GM18508 (cell line): ENCODE measurements around the gene UBXN10.
"Not testable (repeated sequence)": the region's sequence is repeated elsewhere in the genome, so short reads cannot be mapped to it uniquely, and the experiment has no call there.

Experiments used
- ATAC-seq: cut with Tn5 transposase; IDR thresholded peaks from one replicate; pipeline ENCODE4 v1.9.1; 2021; ENCODE audit warnings: moderate number of reproducible peaks; ENCODE audit not compliant: insufficient read depth, unreplicated experiment

UBXN10 gene

GRCh38 chr1:20199403-20199802, 13.5 kb downstream of the UBXN10 start:
- ATAC-seq: no peak

GRCh38 chr1:20199840-20200239, 13.9 kb downstream of the UBXN10 start:
- no peak for ATAC-seq

- no peak for ATAC-seq
Measured at GRCh38 chr1:20200966-20201365, 15.1 kb downstream of the UBXN10 start.

- ATAC-seq: no peak
Measured at GRCh38 chr1:20202166-20202565, 16.3 kb downstream of the UBXN10 start.

GRCh38 chr1:20207546-20207945, 21.6 kb downstream of the UBXN10 start:
- no peak for ATAC-seq

- no peak for ATAC-seq
Measured at GRCh38 chr1:20209471-20209870, 23.6 kb downstream of the UBXN10 start.

GRCh38 chr1:20210736-20211460, 25.0 kb downstream of the UBXN10 start:
- no peak for ATAC-seq

GRCh38 chr1:20211511-20211931, 25.6 kb downstream of the UBXN10 start:
- no peak for ATAC-seq

DNA sequence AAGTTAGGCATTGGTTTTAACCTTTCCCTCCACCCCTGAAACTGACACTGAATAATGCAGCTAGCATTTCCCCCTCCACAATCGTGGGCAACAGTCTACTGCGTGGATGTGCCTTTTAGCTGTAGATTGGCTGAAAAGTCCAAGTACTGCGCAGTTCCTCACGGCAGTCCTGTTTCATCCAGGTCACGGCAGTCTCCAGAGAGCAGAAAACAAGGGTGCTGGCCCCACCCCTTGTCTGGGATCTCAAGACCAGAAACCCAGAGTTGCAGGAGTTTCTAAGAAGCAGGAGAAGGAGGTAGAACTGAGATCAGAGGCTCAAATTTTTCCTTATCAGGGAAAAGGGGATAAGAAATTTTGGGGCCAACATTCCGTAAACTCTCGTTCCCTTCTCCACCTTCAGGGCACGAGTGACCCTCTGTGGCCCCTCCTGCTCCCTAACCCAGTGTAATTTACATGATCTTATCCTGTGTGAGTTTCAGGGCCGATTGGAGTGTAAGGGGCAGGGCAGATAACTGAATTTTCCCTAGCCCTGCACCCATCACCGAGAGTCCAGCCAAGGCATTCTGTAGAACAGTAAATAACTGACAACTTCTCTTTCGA, 26.3 kb downstream of the UBXN10 start:
- ATAC-seq: no peak

GRCh38 chr1:20212685-20213331, 26.9 kb downstream of the UBXN10 start:
- no peak for ATAC-seq

- no peak for ATAC-seq
Measured at GRCh38 chr1:20215716-20216115, 29.8 kb downstream of the UBXN10 start.

- ATAC-seq: no peak
Measured at GRCh38 chr1:20216574-20216973, 30.7 kb downstream of the UBXN10 start.

- ATAC-seq: not testable (repeated sequence)
Measured at GRCh38 chr1:20219053-20219452, 33.2 kb downstream of the UBXN10 start.

DNA sequence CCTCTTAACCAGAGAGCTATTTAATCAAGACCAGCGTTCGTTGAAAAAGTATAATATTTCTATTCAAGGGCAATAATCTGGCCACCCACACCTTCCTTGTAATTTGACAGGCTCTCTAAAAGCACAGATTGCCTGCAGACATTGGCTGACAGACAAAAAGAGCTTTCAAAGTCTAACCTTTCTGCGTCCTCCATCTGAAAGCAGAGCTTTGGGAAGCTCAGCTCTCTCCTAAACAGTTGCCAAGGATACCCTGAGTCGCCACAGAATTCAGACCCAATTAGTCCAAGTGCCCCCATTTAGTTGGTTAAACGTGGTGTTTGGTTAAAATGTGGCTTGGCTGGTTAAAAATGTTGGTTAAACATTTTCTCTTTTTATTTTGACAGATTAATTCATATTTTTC, 34.1 kb downstream of the UBXN10 start:
- ATAC-seq: no peak

DNA sequence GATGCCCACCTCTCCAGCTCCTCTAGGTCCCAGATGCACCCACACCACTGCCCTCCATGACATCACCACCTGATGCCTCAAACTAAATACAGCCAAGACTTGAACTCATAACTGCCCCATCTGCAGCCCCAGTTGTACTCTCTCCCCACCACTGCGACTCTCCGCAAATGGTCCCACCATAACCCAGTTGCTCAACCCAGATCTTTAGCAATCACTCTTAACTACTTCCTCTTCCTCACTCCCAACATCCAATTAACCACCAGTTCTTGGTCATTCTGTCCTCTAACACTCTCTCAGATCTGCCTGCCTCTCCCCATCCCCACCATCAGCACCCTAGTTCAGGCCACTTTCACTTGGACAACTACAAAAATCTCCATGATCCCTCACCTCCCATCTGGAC, 37.2 kb downstream of the UBXN10 start:
- ATAC-seq: no peak

DNA sequence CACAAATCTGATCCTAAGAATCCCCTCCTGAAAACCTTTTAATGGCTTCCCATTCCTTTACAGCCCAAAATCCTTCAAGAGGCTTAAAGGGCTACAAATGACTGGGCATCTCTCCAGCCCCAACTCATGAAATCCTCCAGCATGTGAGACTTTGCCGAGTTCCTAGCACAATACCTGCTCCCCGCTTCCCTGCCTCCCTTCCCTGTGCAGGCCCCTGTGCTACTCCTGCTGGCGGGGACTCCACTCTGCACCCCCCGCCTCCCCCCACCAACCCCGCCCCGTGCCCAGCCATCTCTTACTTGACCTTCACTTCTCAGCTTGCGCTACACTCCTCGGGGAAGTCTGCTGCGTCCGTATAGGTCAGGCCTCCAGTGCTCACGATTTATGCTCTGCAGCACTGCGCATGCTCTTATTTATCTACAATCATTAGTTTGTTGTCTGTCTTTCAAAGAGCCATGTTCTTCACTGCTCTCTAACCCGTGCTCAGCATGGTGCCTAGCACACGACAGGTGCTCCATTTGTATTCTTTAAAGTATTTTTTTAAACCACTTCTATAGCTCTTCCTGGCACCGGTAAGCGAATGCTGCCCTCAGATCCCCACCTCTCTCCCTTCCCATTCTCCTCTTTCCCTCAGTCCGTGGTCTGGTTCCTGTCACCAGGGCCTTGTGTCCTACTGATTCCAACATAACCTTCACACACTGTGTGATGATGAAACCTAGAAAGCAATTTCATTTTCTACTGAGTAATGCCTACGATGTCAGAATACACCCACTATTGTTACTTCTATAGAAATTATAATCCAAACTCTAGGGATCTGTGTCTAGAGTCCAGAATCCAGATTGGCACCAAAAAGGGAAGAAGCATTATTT, 37.9 kb downstream of the UBXN10 start:
- ATAC-seq: no peak

DNA sequence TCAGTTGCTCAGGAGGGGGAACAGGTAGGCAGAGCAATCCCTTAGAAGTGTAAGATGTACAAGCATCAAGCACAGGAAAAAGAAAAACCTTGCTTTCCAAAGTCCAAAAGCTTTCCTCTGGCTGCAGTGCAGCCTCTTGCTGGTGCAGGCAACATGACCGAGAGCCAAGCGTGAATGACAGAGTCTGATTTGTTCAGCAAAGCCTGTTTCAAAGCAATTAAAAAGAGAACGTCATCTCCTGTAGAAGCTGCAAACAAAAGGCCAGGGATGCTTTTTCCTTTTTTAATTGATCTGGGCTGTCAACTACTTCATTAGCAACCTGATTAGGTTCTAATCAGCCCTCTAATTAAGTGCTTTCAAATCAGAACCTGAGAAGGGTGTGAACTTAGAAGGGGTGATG, 38.6 kb downstream of the UBXN10 start:
- ATAC-seq: no peak

GRCh38 chr1:20227704-20228103, 41.8 kb downstream of the UBXN10 start:
- ATAC-seq: no peak

- no peak for ATAC-seq
Measured at GRCh38 chr1:20228314-20228825, 42.5 kb downstream of the UBXN10 start.

- no peak for ATAC-seq
Measured at GRCh38 chr1:20229171-20229570, 43.3 kb downstream of the UBXN10 start.
